Measurements from ENCODE around the gene GAL3ST3.

DNA sequence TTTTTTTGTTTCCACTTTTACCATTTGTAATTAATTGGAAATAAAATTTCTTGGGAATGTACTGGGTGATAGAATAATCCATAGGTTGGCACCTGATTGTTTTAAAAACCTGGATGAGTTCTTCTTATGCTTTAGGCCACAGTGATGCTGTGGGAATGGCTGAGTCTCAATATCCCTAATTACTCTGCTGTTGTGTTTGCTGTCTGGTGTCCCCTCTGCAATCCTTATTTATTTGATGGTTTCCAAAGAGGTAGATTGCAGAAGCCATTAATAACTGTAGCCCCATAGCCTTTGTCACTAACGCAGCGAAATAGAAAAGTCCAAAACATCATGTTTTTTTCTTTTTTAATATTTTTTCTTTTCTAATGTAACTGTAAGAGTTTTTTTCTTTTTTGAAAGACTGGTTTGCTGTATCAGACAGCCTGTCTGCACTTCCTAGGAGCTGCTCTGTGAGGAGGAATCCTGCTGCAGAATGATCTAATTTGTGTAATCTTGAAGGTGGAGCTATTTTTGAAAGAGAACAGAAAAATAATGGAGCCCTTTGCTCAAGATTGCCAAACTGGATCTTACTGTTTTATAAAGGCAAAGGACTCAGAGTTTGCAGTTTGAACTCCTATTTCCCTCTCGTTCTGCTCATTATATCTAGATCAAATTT lies 36.0 kb upstream of the GAL3ST3 start:
- TF ChIP-seq, protein P1, sequence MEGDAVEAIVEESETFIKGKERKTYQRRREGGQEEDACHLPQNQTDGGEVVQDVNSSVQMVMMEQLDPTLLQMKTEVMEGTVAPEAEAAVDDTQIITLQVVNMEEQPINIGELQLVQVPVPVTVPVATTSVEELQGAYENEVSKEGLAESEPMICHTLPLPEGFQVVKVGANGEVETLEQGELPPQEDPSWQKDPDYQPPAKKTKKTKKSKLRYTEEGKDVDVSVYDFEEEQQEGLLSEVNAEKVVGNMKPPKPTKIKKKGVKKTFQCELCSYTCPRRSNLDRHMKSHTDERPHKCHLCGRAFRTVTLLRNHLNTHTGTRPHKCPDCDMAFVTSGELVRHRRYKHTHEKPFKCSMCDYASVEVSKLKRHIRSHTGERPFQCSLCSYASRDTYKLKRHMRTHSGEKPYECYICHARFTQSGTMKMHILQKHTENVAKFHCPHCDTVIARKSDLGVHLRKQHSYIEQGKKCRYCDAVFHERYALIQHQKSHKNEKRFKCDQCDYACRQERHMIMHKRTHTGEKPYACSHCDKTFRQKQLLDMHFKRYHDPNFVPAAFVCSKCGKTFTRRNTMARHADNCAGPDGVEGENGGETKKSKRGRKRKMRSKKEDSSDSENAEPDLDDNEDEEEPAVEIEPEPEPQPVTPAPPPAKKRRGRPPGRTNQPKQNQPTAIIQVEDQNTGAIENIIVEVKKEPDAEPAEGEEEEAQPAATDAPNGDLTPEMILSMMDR (IDR thresholded peaks at IDR 0.05; ENCODE audit: borderline replicate concordance, extremely low read depth, low read length, poor library complexity, severe bottlenecking): no peak
- no peak for TF ChIP-seq EZH2 (IDR thresholded peaks at IDR 0.05; ENCODE audit: borderline replicate concordance, low read depth, low read length, severe bottlenecking)

Measured in DND-41 (cell line).